Tibial nerve (tissue), 4 donors: Measurements from ENCODE around the gene MOCS1. TPM values are rescaled to one million over a fixed set of nuclear protein-coding genes. Genes with fewer than 3 reads are reported as not detected.

ENCODE experiments used
- DNase-seq, 2 donors: peaks; one replicate each; pipeline ENCODE4 v3.0.0-alpha.2; 2019; ENCODE audit warnings: low spot score in 2 of 2
- H3K27ac ChIP-seq, 4 donors: fragments of 200-600 bp; sonication (generic) in 3 of 4; one replicate each; pipeline ENCODE4 v1.5.1; 2017 to 2019; ENCODE audit warnings: mild to moderate bottlenecking in 1 of 4
- H3K27me3 ChIP-seq, 2 donors: fragments of 200-600 bp; sonication (generic) in 1 of 2; one replicate each; pipeline versions ENCODE4 v1.5.1 to v1.6.0; 2017 to 2019
- H3K36me3 ChIP-seq, 3 donors: fragments of 200-600 bp; sonication (generic); one replicate each; pipeline ENCODE4 v1.5.1; 2018 to 2019
- H3K4me1 ChIP-seq, 4 donors: fragments of 200-600 bp; sonication (generic) in 3 of 4; one replicate each; pipeline ENCODE4 v1.5.1; 2017 to 2019
- H3K4me3 ChIP-seq, 4 donors: fragments of 200-600 bp; sonication (generic) in 3 of 4; one replicate each; pipeline ENCODE4 v1.5.1; 2017 to 2019; ENCODE audit warnings: mild to moderate bottlenecking in 1 of 4, moderate library complexity in 1 of 4
- H3K9me3 ChIP-seq, 4 donors: fragments of 200-600 bp; sonication (generic) in 3 of 4; one replicate each; pipeline ENCODE4 v1.5.1; 2017 to 2019
- CTCF ChIP-seq, 5 experiments: fragments of 200-600 bp in 3 of 5; fragments of 450-650 bp in 2 of 5; sonication (generic) in 3 of 5; IDR thresholded peaks; one replicate each; pipeline ENCODE4 v1.5.1; 2016 to 2019; ENCODE audit warnings: antibody characterized with exemption in 5 of 5, mild to moderate bottlenecking in 3 of 5, moderate library complexity in 2 of 5
- EP300 ChIP-seq, 2 donors: sonication (generic); formaldehyde crosslinking; IDR thresholded peaks; one replicate each; pipeline ENCODE4 v1.6.1; 2017; ENCODE audit warnings: antibody characterized with exemption in 2 of 2, mild to moderate bottlenecking in 1 of 2
- POLR2A ChIP-seq, 2 donors: fragments of 450-650 bp; IDR thresholded peaks; one replicate each; pipeline ENCODE4 v1.6.1; 2017; ENCODE audit warnings: antibody characterized with exemption in 2 of 2, mild to moderate bottlenecking in 2 of 2, moderate library complexity in 2 of 2
- WGBS, 2 donors: methylation state at CpG; one replicate each; pipeline ENCODE4 v1.1.5; 2018; 5-methylcytosine and 5-hydroxymethylcytosine counted together
- total RNA-seq, 4 donors: library from RNA; depleted of rRNA; stranded (reverse); fragments of >200 nt; gene quantifications; one replicate each; pipeline ENCODE4 v1.1.0, GENCODE V29; 2016

Gene MOCS1
- total RNA-seq, 4 donors from 2014 or later, result 56.7 to 103 (median 71.0) TPM

GRCh38 chr6:39891353-39891752 lies 42.9 kb downstream of the MOCS1 start:
- 96 to 98% methylated on average over 6 of the region's 6 CpGs for WGBS, 2 donors
- no peak for DNase-seq
- no peaks in the 10 kb centered on the region for H3K27me3 ChIP-seq

GRCh38 chr6:39889229-39889628 lies 45.0 kb downstream of the MOCS1 start:
- Histone ChIP-seq H3K36me3 (peaks cover 0 to 33% (median 0%) of the 10 kb centered on the region in 3 donors), H3K4me1 (peaks cover 0 to 81% (median 25%) of the 10 kb centered on the region in 4 donors), H3K27ac (peak overlapping the region in 2 of 4 donors; percentile 81 to 84), H3K4me3 (no peak overlapping the region), H3K27me3 (no peaks in the 10 kb centered on the region), H3K9me3 (no peaks in the 10 kb centered on the region)
- no peak for TF ChIP-seq POLR2A (IDR thresholded peaks at IDR 0.05)
- TF ChIP-seq EP300 (IDR thresholded peaks at IDR 0.05), result no peak
- no peak for TF ChIP-seq CTCF (IDR thresholded peaks at IDR 0.05)
- 77 to 85% methylated on average over 2 of the region's 2 CpGs for WGBS, 2 donors
- no peak for DNase-seq

More at GRCh38 chr6:39891353-39891752, 42.9 kb downstream of the MOCS1 start:
- Histone ChIP-seq H3K27ac (peak overlapping the region in 2 of 4 donors; percentile 56 to 66), H3K36me3 (peaks cover 0 to 35% (median 0%) of the 10 kb centered on the region in 3 donors), H3K4me1 (peaks cover 0 to 60% (median 24%) of the 10 kb centered on the region in 4 donors), H3K4me3 (no peak overlapping the region), H3K9me3 (no peaks in the 10 kb centered on the region)
- no peak for TF ChIP-seq CTCF (IDR thresholded peaks at IDR 0.05)
- no peak for TF ChIP-seq POLR2A (IDR thresholded peaks at IDR 0.05)
- TF ChIP-seq EP300 (IDR thresholded peaks at IDR 0.05), result no peak

- WGBS, 2 donors, result 19 to 20% methylated on average over 14 of the region's 14 CpGs
- Histone ChIP-seq H3K27ac (peak overlapping the region; percentile 73 to 84 (median 78)), H3K4me1 (peaks cover 0 to 93% (median 29%) of the 10 kb centered on the region in 4 donors), H3K4me3 (no peak overlapping the region), H3K9me3 (no peaks in the 10 kb centered on the region), H3K27me3 (no peaks in the 10 kb centered on the region), H3K36me3 (peaks cover 0 to 29% (median 0%) of the 10 kb centered on the region in 3 donors)
- DNase-seq, result peak; percentile 64 to 80
- TF ChIP-seq EP300 (IDR thresholded peaks at IDR 0.05) (peak; percentile 65 to 93), POLR2A (IDR thresholded peaks at IDR 0.05) (peak in 1 of 2 donors; percentile 25), CTCF (IDR thresholded peaks at IDR 0.05) (peak in 1 of 5 experiments; percentile 36)
Measured at GRCh38 chr6:39887692-39888450, 46.4 kb downstream of the MOCS1 start.

- Histone ChIP-seq H3K36me3 (peaks cover 0 to 23% (median 0%) of the 10 kb centered on the region in 3 donors), H3K27me3 (no peaks in the 10 kb centered on the region), H3K9me3 (no peaks in the 10 kb centered on the region), H3K4me3 (no peak overlapping the region), H3K27ac (peak overlapping the region; percentile 73 to 84 (median 78)), H3K4me1 (peaks cover 0 to 94% (median 33%) of the 10 kb centered on the region in 4 donors)
- TF ChIP-seq CTCF (IDR thresholded peaks at IDR 0.05) (no peak), POLR2A (IDR thresholded peaks at IDR 0.05) (no peak), EP300 (IDR thresholded peaks at IDR 0.05) (no peak)
- WGBS, 2 donors, result 40 to 66% methylated on average over 2 of the region's 2 CpGs
- DNase-seq, result no peak
Measured at GRCh38 chr6:39886871-39887270, 47.4 kb downstream of the MOCS1 start.

GRCh38 chr6:39885691-39886090 lies 48.6 kb downstream of the MOCS1 start:
- Histone ChIP-seq H3K4me3 (no peak overlapping the region), H3K9me3 (no peaks in the 10 kb centered on the region), H3K27me3 (no peaks in the 10 kb centered on the region), H3K36me3 (peaks cover 0 to 20% (median 0%) of the 10 kb centered on the region in 3 donors), H3K4me1 (peaks cover 0 to 94% (median 39%) of the 10 kb centered on the region in 4 donors), H3K27ac (peak overlapping the region in 3 of 4 donors; percentile 21 to 84 (median 81))
- no peak for DNase-seq
- WGBS, 2 donors, result 91 to 92% methylated on average over 7 of the region's 7 CpGs
- no peak for TF ChIP-seq CTCF (IDR thresholded peaks at IDR 0.05)
- TF ChIP-seq POLR2A (IDR thresholded peaks at IDR 0.05), result no peak
- no peak for TF ChIP-seq EP300 (IDR thresholded peaks at IDR 0.05)
